COLO829 (cell line): ENCODE measurements around the gene SCGB1D2.

Experiments used
- DNase-seq: peaks from one replicate; pipeline ENCODE4 v3.0.0; 2012; ENCODE audit warnings: low spot score

The SCGB1D2 gene

DNA sequence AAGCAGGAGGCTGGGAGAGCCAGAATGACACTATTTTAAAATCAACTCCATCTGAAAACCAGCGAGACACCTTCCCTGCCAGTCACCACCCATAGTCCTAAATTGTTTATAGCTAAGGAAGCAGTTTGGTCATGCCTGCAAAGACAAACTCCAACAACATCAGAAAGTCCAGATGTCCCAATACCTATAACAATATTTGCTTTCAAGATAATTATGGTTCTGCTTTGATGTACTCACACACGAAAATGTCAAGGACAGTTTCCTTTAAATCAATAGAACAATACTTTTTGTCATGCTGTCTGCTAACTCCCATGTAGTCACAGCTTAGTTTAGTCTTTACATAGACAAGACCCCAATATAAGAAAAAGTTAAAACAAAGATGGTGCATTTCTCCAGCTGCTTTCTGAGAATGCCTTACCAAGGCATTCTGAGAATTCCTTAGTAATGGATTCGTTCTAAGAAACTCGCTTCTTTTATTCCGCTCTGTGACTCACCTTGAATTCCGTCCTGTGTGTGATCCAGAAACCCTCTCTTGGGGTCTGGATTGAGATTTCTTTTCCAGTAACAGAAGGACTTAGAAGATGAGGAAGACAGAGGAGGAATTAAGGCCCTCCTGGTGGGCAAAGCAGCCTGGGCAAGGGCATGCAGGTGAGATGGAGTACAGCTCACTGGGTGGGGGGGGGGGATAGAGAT lies 18.4 kb downstream of the SCGB1D2 start:
- DNase-seq = no peak

DNA sequence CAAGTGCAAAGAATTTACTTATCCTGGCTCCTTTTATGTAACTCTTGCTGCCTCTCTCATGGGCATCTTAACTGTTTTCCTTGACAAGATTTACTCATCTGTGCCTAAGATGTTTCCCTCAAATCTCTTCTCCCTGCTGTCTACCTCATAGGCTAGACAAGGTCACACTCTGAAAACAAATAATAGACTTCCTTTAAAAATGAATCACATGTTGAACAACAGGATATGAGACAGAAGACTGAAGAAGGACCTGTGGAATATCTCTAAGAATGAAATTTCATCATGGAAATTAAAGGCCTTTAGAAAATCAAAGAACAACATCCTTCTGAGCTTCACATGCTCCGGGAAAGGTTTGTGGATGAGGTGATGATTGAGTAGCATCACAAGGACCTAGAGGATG lies 22.0 kb downstream of the SCGB1D2 start:
- DNase-seq = no peak

DNA sequence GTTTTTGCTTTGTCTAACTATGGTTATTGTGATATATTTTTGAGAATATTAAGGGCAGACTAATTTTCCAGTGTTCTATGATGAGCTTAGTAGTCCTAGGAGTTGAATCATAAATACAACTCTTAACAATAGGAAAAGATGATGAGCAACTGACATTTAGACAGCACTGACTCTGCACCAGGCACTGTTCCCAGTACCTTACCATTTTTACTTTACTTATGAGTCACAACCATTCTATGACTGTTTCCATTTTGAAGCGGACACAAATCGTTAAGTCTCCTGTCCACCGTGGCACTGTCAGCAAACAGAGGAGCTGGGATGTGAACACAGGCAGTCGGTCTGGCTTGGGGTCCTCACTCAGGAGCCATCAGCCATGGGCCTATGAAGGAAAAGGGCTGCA lies 24.5 kb downstream of the SCGB1D2 start:
- DNase-seq = no peak

DNA sequence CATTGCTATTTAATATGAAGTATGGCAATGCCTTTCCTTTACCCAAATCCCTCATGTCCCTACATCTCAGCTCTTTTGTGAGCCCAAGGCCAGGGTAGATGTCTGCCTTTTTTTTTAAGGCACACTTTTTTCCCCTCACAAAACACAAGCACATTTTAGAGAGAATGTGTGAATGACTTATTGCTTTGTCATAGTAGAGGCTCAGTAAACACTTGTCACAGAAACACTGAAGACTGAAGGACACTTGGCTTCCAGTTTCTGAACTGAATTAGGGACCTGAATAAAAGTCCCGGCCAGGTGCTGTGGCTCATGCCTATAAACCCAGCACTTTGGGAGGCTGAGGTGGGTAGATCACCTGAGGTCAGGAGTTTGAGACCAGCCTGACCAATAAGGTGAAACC lies 25.0 kb downstream of the SCGB1D2 start:
- no peak for DNase-seq

DNA sequence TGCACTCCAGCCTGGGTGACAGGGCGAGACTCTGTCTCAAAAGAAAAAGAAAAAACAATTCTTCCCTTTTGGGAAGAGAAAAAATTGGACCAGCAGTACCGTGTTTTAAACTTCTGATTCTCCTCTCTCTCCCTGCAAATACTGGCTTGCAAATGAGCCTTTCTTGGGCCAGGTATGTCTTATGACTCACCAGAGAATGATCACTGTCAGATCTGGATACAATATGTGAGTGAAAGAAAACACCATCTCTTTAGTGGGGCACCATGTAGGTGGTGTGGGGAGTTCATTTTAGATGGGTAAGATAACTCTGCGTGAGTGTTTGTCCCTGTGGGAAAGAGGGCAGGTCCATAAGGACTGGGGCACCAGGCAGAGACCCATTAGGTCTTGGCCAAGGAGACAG lies 25.5 kb downstream of the SCGB1D2 start:
- DNase-seq = no peak

DNA sequence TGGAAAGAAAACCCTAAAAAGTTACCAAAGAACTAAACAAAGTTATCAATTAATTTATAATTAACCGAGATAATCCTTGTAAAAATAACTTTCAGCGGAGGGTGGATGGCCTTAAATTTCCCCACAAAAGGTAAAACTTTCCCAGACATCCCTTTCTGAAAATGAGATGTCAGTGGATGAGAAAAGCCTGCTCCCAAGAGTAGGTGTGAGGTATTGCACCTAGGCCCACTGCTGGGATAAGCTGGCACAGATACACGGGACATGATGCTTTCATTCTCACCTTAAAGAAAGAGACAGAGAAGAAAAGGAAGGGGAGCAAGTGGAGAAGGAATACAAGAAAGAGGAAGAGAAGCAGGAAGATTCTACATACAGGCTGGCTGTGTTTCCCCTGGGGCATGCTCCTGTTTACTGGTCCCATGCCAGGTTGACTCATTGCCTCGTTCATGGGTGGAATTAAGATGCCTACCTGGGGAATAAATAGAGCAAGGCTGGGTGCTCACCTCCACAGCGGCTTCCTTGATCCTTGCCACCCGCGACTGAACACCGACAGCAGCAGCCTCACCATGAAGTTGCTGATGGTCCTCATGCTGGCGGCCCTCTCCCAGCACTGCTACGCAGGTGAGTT lies 27.7 kb downstream of the SCGB1D2 start, which contains the start of gene SCGB2A2:
TSS of gene SCGB2A2 (plus strand) at position 505 of the 625 bp plus-strand sequence. CDS start at position 564, 59 bp downstream.
- no peak for DNase-seq

DNA sequence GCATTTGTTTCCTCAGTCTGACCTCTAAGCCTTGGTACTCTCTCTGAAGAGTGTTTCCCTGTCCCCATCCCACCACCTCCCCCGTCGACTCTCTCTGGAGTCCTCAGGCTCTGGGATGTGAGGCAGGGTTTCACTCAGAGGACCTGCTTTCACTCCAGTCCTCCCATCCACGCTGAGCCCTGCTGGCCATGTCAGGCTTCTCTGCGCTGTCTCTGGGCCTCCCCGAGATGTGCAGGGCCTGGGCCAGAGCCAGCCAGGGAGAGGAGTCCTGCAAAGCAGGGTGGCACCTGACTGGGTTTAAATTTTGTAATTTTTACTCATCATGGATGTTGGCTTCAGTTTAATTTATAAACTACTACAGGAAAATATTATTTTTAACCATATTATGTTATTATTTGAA lies 31.2 kb downstream of the SCGB1D2 start:
- DNase-seq = no peak

DNA sequence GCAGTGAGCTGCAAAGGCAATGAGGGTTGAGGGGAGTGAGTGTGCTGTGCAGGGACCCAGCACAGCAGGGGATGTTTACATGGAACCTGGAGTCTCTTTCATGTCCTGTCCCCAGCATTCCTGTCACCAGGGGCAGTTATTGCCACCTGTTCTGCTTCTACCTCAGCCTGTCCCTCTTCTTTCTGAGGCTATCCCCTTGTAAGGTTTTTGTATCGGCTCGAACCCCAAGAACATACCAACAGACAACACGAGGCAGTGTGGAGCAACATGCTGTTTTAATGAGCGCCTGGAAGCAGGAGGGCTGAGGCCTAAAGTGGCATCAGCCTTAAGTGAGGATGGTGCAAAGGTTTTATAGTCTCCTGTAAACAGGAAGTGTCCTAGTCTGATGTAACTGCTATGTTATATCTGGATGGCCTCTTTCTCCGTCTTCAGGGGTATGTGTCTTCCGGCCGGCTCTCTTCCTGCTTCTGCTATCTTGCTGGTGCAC lies 31.8 kb downstream of the SCGB1D2 start:
- DNase-seq = no peak

DNA sequence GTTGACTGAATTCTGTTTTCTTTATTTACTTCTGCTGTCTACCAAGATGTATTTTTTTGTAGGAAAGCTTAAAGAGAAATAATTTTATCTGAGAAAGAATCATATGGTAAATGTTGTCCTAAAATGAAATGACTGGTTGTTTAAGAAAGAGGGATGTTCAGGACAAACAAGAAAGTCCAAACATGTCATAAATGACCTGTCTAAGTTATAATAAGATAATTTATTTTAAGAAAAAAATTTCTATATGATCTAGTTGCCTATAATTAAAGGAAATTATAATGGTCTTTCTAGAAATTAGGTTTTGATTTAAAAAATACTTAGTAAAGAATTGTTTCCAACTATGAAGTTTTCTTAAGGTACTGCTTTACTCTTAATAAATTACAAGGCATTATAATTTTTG lies 38.4 kb downstream of the SCGB1D2 start:
- no peak for DNase-seq
